Stimulated activated naive CD8-positive, alpha-beta T cell treated with anti-CD3 and anti-CD28 coated beads, Interleukin-15, amount 100 ng/mL, for 72 hours (primary cell): ENCODE data around the gene RSU1.

Experiments
- ATAC-seq: fragments of 150-1000 bp; cut with Tn5 transposase; 2 replicates; pipeline ENCODE4 v1.10.0; 2021; ENCODE audit warnings: mild to moderate bottlenecking, moderate library complexity
- DNase-seq, 2 donors: peaks; one replicate each; pipeline ENCODE4 v3.0.0; 2021 to 2022
- H3K27ac Mint-ChIP-seq, 2 donors: one replicate each; pipeline ENCODE4 v1.8.0; 2022; ENCODE audit warnings: mild to moderate bottlenecking in 2 of 2, mixed read lengths in 2 of 2, moderate library complexity in 2 of 2
- H3K27me3 Mint-ChIP-seq: one replicate; pipeline ENCODE4 v1.8.0; 2022; ENCODE audit warnings: mixed read lengths
- H3K4me1 Mint-ChIP-seq: one replicate; pipeline ENCODE4 v1.8.0; 2022; ENCODE audit warnings: mild to moderate bottlenecking, mixed read lengths
- H3K4me3 Mint-ChIP-seq, 2 donors: one replicate each; pipeline ENCODE4 v1.8.0; 2022; ENCODE audit warnings: mild to moderate bottlenecking in 2 of 2, mixed read lengths in 2 of 2, moderate library complexity in 1 of 2
- H3K9me3 Mint-ChIP-seq, 2 donors: one replicate each; pipeline ENCODE4 v1.8.0; 2022; ENCODE audit warnings: mixed read lengths in 2 of 2

Gene RSU1

GRCh38 chr10:16606421-16606820 lies 210.8 kb downstream of the RSU1 start:
- ATAC-seq = no peak
- peaks cover 0 to 7% of the 10 kb centered on the region in 2 donors for H3K9me3 Mint-ChIP-seq
- H3K4me1 Mint-ChIP-seq = no peaks in the 10 kb centered on the region
- no peaks in the 10 kb centered on the region for H3K27me3 Mint-ChIP-seq
- no peak overlapping the region for H3K27ac Mint-ChIP-seq
- H3K4me3 Mint-ChIP-seq = no peak overlapping the region
- no peak for DNase-seq

- Mint-ChIP-seq H3K4me3 (no peak overlapping the region), H3K27ac (no peak overlapping the region), H3K9me3 (peaks cover 0 to 15% of the 10 kb centered on the region in 2 donors), H3K27me3 (no peaks in the 10 kb centered on the region), H3K4me1 (no peaks in the 10 kb centered on the region)
- no peak for DNase-seq
- ATAC-seq = no peak
Observed at GRCh38 chr10:16603308-16603707, 213.9 kb downstream of the RSU1 start.

GRCh38 chr10:16602104-16602775 lies 215.0 kb downstream of the RSU1 start:
- peaks cover 0 to 22% of the 10 kb centered on the region in 2 donors for H3K9me3 Mint-ChIP-seq
- DNase-seq = no peak
- H3K27me3 Mint-ChIP-seq = no peaks in the 10 kb centered on the region
- no peak overlapping the region for H3K27ac Mint-ChIP-seq
- no peak overlapping the region for H3K4me3 Mint-ChIP-seq
- no peaks in the 10 kb centered on the region for H3K4me1 Mint-ChIP-seq
- no peak for ATAC-seq

GRCh38 chr10:16599662-16600061 lies 217.6 kb downstream of the RSU1 start:
- H3K4me1 Mint-ChIP-seq = no peaks in the 10 kb centered on the region
- no peak overlapping the region for H3K4me3 Mint-ChIP-seq
- H3K9me3 Mint-ChIP-seq = peaks cover 0 to 23% of the 10 kb centered on the region in 2 donors
- DNase-seq (no peak), ATAC-seq (no peak)
- no peaks in the 10 kb centered on the region for H3K27me3 Mint-ChIP-seq
- H3K27ac Mint-ChIP-seq = peak overlapping the region in 1 of 2 donors; percentile 51

- DNase-seq (no peak), ATAC-seq (no peak)
- Mint-ChIP-seq H3K4me3 (no peak overlapping the region), H3K27me3 (no peaks in the 10 kb centered on the region), H3K4me1 (no peaks in the 10 kb centered on the region), H3K27ac (no peak overlapping the region), H3K9me3 (peaks cover 5 to 35% of the 10 kb centered on the region in 2 donors)
Observed at GRCh38 chr10:16597656-16598055, 219.6 kb downstream of the RSU1 start.

- Mint-ChIP-seq H3K4me3 (no peak overlapping the region), H3K27me3 (no peaks in the 10 kb centered on the region), H3K9me3 (peaks cover 22 to 32% of the 10 kb centered on the region in 2 donors), H3K4me1 (no peaks in the 10 kb centered on the region), H3K27ac (no peak overlapping the region)
- DNase-seq (no peak), ATAC-seq (no peak)
Observed at GRCh38 chr10:16592378-16592777, 224.8 kb downstream of the RSU1 start.

GRCh38 chr10:16586358-16587138 lies 230.7 kb downstream of the RSU1 start:
- Mint-ChIP-seq H3K9me3 (peaks cover 18 to 25% of the 10 kb centered on the region in 2 donors), H3K4me3 (no peak overlapping the region), H3K27ac (no peak overlapping the region), H3K27me3 (peaks cover 2% of the 10 kb centered on the region), H3K4me1 (no peaks in the 10 kb centered on the region)
- DNase-seq = no peak
- peak; percentile 42 for ATAC-seq

- Mint-ChIP-seq H3K27ac (no peak overlapping the region), H3K4me1 (no peaks in the 10 kb centered on the region), H3K9me3 (peaks cover 21 to 25% of the 10 kb centered on the region in 2 donors), H3K27me3 (peaks cover 14% of the 10 kb centered on the region), H3K4me3 (no peak overlapping the region)
- ATAC-seq (no peak), DNase-seq (no peak)
Observed at GRCh38 chr10:16585103-16585502, 232.1 kb downstream of the RSU1 start.

GRCh38 chr10:16583382-16583781 lies 233.8 kb downstream of the RSU1 start:
- Mint-ChIP-seq H3K9me3 (peaks cover 12 to 16% of the 10 kb centered on the region in 2 donors), H3K27ac (no peak overlapping the region), H3K4me1 (no peaks in the 10 kb centered on the region), H3K4me3 (no peak overlapping the region), H3K27me3 (peaks cover 28% of the 10 kb centered on the region)
- DNase-seq (no peak), ATAC-seq (no peak)

- no peak for ATAC-seq
- Mint-ChIP-seq H3K4me3 (no peak overlapping the region), H3K4me1 (no peaks in the 10 kb centered on the region), H3K27me3 (peaks cover 31% of the 10 kb centered on the region), H3K9me3 (peaks cover 9 to 11% of the 10 kb centered on the region in 2 donors), H3K27ac (peak overlapping the region in 1 of 2 donors; percentile 82)
- no peak for DNase-seq
Observed at GRCh38 chr10:16581202-16581601, 236.0 kb downstream of the RSU1 start.

- Mint-ChIP-seq H3K9me3 (peaks cover 0 to under 1% of the 10 kb centered on the region in 2 donors), H3K4me1 (peaks cover 11% of the 10 kb centered on the region), H3K27ac (no peak overlapping the region), H3K27me3 (peaks cover 33% of the 10 kb centered on the region), H3K4me3 (no peak overlapping the region)
- ATAC-seq (no peak), DNase-seq (no peak)
Observed at GRCh38 chr10:16570731-16571130, 246.5 kb downstream of the RSU1 start.

- ATAC-seq = no peak
- DNase-seq = no peak
- Mint-ChIP-seq H3K4me3 (no peak overlapping the region), H3K27me3 (peaks cover 37% of the 10 kb centered on the region), H3K27ac (peak overlapping the region in 1 of 2 donors; percentile 63), H3K4me1 (peaks cover 11% of the 10 kb centered on the region), H3K9me3 (no peaks in the 10 kb centered on the region)
Observed at GRCh38 chr10:16566202-16566805, 250.9 kb downstream of the RSU1 start.

- Mint-ChIP-seq H3K4me3 (no peak overlapping the region), H3K4me1 (peaks cover 8% of the 10 kb centered on the region), H3K27me3 (peaks cover 32% of the 10 kb centered on the region), H3K27ac (no peak overlapping the region), H3K9me3 (no peaks in the 10 kb centered on the region)
- ATAC-seq = no peak
- no peak for DNase-seq
Observed at GRCh38 chr10:16565604-16566003, 251.6 kb downstream of the RSU1 start.

GRCh38 chr10:16562891-16563290 lies 254.3 kb downstream of the RSU1 start:
- Mint-ChIP-seq H3K4me1 (peaks cover 6% of the 10 kb centered on the region), H3K27me3 (peaks cover 42% of the 10 kb centered on the region), H3K27ac (no peak overlapping the region), H3K4me3 (no peak overlapping the region), H3K9me3 (peaks cover 6% of the 10 kb centered on the region in 2 donors)
- ATAC-seq (no peak), DNase-seq (no peak)

- no peak for DNase-seq
- Mint-ChIP-seq H3K27ac (no peak overlapping the region), H3K9me3 (peaks cover 12 to 20% of the 10 kb centered on the region in 2 donors), H3K27me3 (peaks cover 50% of the 10 kb centered on the region), H3K4me1 (no peaks in the 10 kb centered on the region), H3K4me3 (no peak overlapping the region)
- no peak for ATAC-seq
Observed at GRCh38 chr10:16559236-16559773, 257.9 kb downstream of the RSU1 start.

- no peak overlapping the region for H3K4me3 Mint-ChIP-seq
Observed at GRCh38 chr10:16547973-16548372, 269.3 kb downstream of the RSU1 start.

More at GRCh38 chr10:16547973-16548372, 269.3 kb downstream of the RSU1 start:
- Mint-ChIP-seq H3K27ac (no peak overlapping the region), H3K4me1 (no peaks in the 10 kb centered on the region), H3K9me3 (no peaks in the 10 kb centered on the region), H3K27me3 (peaks cover 38% of the 10 kb centered on the region)
- ATAC-seq = no peak
- no peak for DNase-seq
